ENCODE data around the gene MEIKIN.

DNA sequence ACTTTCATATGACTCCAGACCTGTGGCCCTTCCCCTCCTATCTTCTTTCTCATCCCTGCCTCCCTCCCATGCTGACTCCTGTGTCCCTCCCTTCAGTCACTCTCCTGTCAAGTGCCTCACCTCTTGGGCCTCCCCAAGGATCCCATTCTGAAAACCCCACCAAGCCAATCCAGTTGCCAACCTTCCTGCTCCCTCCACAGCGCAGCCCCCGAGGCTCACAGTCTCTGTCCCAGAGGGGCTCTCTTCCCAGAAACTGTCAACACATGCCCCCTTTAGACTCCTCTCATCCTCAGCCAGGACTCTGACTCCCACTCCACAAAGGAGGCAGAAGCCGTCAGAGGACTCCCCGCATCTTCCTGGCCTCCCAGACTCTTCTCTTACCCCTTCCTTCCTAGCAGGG is 35.2 kb upstream of the MEIKIN start:
- TF ChIP-seq POLR2A (IDR thresholded peaks at IDR 0.05; ENCODE audit: low read depth, low read length): no peak
- TF ChIP-seq, protein P1, sequence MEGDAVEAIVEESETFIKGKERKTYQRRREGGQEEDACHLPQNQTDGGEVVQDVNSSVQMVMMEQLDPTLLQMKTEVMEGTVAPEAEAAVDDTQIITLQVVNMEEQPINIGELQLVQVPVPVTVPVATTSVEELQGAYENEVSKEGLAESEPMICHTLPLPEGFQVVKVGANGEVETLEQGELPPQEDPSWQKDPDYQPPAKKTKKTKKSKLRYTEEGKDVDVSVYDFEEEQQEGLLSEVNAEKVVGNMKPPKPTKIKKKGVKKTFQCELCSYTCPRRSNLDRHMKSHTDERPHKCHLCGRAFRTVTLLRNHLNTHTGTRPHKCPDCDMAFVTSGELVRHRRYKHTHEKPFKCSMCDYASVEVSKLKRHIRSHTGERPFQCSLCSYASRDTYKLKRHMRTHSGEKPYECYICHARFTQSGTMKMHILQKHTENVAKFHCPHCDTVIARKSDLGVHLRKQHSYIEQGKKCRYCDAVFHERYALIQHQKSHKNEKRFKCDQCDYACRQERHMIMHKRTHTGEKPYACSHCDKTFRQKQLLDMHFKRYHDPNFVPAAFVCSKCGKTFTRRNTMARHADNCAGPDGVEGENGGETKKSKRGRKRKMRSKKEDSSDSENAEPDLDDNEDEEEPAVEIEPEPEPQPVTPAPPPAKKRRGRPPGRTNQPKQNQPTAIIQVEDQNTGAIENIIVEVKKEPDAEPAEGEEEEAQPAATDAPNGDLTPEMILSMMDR (IDR thresholded peaks at IDR 0.05; ENCODE audit: extremely low read depth in 1 of 2, insufficient read depth in 1 of 2, low read depth in 1 of 2, low read length in 2 of 2): no peak
- TF ChIP-seq JUN (IDR thresholded peaks at IDR 0.05; ENCODE audit: borderline replicate concordance, insufficient read depth, insufficient read length, low read depth): no peak
- no peak for TF ChIP-seq GATA2 (IDR thresholded peaks at IDR 0.05; ENCODE audit: insufficient read depth, insufficient read length, low read depth, low read length)
- TF ChIP-seq POLR2AphosphoS5 (IDR thresholded peaks at IDR 0.05; ENCODE audit: insufficient read depth, low read depth, low read length): no peak
- no peak for TF ChIP-seq EZH2 (IDR thresholded peaks at IDR 0.05; ENCODE audit: borderline replicate concordance, low read depth, low read length, severe bottlenecking)

All from endothelial cell of umbilical vein (primary cell).